8988T (cell line): Measurements from ENCODE around the gene FXYD7.
A peak's percentile ranks its signal among the peaks of the same experiment; 100 is the strongest.

Experiments used
- DNase-seq: peaks from one replicate; pipeline ENCODE4 v3.0.0; 2011

FXYD7 gene

DNA sequence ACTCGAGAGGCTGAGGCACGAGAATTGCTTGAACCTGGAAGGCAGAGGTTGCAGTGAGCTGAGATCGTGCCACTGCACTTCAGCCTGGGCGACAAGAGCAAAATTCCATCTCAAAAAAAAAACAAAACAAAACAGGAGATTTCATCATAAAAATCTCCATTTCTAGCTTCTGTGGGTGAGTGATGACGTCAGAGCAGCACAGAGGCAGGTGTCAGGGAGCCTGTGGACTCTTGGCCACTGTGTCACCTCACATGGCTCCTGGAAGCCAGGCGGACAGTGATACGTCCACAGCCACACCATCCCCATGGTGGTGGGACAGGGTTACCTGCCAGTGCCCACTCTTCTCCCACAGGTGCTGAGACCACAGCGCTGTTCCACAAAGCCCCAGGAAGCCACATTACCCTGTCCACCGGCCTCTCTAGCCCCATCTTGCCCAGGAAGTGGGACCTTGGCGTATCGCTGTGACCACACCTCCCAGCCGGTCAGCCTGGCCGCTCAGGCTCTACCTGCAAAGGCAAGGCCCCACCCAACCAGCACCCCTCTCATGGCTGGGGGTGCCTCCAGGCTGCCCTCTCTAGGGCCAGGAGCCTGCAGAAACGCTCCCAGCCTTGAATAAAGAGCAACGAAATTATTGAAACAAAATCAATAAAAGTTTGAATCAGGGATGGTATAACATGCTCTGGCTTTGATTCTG is 29.9 kb upstream of the FXYD7 start:
- DNase-seq, result no peak

DNA sequence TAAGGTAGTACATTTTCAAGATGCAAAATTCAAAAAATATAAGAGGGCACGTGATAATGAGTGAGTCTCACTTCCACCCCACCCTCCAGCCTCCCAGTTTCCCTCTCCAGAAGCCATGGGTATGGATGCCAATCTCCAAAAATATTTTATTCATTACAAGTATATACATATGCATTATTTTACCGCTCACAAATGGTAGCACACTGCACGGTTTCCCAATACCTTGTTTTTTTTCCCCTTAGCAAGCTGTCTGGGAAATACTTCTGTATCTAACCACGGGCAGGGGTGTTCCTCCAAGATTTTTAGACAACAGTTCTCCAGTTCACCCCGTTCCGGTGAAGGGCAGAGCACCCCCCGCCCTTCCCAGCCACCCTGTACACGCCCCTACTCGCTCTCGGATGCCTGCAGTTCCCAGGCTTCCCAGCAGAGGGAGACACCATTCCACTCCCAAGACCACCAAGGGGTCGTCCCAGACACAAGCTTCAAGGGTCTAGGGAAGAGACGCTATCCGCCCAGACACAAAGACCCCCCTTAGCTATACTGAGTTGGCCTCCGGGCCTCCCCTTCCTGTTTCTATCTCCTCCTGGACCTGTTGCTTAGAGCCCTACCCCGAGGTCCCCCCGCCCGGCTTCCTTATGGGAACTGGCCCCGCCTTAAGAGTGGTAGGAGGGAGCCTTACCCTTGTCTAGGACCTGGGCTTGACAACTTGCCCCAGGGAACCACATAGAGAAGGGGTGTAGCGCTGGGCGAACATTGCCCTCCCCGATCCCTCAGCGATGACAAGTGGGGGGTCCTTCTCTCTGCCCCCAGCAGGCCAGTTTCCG is 28.5 kb upstream of the FXYD7 start:
- peak; percentile 93 for DNase-seq

DNA sequence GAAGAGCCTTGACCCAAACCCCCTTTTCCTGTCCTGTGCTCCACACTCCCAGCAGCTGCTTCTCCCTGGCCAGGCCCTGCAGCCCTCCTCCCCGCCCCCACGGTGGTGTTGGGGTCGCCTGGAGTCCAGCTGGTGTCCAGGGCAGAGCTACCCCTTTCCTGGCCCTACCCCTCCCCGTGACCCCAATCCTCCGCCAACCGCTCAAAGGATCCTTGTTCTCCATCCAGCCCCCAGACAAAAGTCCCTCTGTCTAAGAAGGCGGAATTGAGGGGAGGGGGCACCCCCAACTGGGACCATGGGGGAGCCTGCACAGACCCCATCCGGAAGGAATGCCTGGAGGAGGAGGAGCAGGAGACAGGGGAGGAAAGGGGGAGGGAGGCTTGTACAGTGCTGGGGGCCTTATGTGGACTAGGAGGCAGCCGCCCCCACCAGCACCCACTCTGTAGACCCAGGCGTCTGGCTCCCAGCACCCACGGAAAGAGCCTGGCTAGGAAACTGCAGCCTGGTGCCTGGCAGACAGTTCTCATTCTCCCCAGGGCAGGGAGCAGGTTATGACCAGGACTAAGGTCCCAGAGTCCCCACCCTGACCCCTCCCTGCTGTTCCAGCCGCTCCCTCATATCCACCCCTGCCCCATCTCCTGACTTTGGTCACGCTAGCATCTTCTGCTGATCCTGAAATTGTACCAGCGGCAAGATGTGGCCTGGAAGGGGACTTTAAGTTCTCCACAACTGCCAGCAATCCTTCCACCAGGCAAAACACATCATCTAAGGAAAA is 27.7 kb upstream of the FXYD7 start, which contains the start of gene FXYD3:
Gene FXYD3 (plus strand): TSS at position 647 of the 775 bp plus-strand sequence. CDS start 3,554 bp downstream, outside the sequence.
- DNase-seq, result no peak

DNA sequence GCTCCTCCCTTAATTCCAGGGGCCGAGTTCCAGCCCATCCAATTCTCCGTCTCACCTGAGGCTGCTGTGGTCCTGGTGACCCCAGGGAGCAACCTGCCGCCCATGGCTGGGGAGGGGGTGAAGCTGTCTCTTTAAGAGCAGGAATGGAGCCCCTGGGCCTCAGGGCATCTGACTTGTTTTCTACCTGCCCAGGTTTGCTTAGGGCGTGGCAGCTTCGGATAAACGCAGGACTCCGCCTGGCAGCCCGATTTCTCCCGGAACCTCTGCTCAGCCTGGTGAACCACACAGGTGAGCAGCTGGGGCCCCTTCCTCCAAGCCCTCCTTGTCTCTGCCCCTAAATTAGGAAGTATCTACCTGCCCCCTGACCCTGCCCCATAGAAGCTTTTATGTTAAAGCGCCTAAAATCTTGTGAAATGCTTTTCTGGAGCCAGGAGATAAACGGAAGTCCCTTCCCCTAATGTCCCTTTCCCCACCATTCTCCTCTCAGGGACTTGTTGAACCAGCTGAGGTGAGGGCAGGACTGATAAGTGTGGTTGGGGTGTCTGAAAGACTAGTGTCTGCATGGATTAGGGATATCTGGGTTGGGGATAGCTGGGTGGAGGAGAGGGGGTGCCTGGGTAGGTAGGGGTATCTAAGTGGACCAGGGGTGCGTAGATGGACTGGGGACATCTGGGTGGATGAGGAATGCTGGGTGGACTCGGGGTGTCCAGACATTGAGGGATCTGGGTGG is 26.8 kb upstream of the FXYD7 start:
- no peak for DNase-seq

DNA sequence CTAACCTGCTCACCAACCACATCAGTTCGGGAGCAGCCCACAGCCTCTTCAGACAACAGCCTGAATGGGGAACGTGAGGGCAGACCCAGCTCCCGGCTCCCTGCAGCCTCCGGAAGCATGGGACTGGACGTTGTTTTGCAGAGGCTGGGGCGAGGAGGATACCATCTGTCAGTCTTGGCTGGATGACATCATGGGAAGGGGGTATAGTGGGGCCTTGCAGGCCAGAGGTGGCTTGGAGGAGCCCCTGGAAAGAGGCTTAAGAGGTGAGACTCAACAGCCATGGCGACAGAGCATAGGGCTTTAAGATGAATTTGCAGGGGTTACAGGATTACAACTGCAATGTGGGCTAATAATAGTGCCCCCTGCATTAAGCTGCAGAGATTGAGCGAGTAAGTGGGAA is 25.9 kb upstream of the FXYD7 start:
- DNase-seq, result no peak

DNA sequence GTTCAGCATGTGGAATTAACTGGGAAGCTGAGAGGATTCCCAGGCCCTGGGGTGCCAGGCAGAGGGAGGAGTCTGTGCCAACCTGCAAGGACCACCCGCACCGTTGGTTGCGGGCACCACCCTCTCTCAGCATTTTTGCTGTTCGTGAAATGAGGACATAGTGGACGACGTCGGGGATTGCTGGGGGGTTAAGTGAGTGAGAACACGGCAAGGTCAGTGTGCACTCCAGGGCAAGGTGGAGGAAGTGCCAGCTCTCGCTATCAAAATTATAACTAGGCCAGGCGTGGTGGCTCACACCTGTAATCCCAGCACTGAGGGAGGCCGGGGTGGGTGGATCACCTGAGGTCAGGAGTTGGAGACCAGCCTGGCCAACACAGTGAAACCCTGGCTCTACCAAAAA is 25.3 kb upstream of the FXYD7 start:
- no peak for DNase-seq

DNA sequence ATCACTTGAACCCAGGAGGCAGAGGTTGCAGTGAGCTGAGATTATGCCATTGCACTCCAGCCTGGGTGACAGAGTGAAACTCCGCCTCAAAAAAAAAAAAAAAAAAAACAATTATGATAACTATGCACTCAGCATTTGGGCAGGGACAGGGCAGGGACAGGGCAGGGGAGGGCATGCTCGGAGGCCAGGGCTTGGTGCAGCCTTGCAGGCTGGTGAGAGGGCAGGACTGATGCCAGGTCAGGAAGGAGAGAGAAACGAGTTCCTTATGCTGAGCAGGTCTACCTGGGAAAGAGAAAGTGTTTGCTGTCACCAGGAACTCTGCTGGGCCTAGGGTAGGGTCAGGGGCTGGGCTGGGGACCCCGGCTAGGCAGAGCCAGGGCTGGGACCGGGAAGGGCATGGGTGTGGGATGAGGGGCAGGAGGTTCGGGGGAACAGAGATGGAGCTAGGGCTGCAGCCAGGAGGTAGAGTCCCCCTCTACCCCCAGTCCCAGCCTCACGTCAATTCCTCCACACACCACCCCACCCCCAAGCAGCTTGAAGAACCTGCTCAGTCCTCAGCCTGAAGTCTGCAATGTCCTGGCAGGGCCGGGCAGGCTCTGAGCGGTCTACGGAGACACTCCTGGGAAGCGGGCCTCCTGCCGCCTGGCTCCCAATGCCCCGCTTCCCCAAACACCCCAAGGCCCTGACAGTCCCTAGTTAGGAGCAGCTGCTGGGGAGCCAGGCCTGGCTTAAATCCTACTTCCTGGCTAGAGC is 24.6 kb upstream of the FXYD7 start:
- no peak for DNase-seq

DNA sequence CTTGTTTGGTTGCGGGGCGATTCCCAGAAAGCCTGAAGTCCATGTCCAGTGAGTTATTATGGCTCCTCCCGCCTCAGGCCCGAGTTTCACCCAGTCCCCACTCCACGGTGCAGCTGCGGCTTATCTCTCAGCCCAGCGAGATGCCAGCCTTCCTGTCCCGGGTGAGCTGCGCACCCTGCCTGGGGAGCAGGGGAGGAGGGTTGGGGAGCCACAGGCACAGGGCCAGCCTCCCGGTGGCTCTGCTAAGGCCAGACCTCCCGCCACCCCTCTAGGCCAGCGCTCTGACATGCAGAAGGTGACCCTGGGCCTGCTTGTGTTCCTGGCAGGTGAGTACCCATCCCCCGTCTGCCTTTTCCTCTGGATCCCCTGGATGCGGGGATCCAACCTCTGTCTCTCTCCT is 24.0 kb upstream of the FXYD7 start:
- no peak for DNase-seq

DNA sequence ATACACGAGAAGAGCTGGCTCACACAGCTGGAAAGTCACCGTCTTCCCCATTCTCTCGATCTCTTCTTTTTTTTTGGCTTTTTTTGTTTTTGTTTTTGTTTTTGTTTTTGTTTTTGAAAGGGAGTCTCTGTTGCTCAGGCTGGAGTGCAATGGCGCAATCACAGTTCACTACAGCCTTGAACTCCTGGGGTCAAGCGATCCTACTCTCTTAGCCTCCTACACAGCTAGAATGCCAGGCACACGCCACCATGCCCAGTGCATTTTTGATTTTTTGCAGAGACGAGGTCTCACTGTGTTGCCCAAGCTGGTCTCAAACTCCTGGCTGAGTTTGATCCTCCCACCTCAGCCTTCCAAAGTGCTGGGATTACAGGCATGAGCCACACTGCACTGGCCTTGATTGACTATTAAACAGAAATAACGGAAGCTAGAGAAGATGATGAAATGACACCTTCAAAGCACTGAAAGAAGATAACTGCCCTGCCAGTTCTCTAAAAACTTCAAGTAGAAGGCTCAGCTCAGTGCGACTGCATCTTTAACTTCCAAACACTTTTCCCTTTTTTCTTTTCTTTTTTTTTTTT is 23.4 kb upstream of the FXYD7 start:
- DNase-seq, result no peak

DNA sequence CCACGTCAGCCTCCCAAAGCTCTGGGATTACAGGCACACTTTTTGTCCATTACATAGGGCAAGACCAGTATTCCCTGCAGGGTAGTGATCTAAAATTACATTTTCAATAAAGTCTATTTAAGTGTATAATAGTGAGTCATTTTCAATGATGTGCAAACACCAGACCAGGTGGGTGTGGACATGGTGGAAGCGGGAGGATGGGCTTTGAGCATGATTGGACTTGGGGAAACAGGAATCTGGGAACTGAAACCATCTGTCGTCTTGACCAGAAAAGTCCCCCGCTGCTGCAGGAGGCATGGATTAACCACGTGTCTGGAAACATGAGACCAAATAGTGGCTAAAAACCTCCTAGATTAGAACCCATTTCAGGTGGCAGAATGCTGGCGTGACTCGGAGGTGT is 22.6 kb upstream of the FXYD7 start:
- DNase-seq, result no peak

DNA sequence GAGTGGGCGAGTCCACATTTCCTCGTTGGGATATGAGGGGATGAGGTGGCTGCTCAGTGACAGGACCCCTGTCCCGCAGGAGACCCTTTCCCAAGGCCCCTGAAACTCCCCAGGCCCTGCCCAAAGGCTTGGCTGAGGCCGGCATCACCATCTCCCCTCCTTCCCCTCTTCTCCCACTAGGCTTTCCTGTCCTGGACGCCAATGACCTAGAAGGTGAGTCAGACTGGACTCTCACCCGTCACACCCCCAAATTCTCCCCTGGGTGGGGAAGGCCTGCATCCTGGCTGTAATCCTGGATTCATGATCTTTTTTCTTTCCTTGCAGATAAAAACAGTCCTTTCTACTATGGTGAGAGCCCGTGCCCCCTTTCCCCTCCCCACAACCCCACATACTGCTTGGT is 22.2 kb upstream of the FXYD7 start:
- DNase-seq, result no peak

DNA sequence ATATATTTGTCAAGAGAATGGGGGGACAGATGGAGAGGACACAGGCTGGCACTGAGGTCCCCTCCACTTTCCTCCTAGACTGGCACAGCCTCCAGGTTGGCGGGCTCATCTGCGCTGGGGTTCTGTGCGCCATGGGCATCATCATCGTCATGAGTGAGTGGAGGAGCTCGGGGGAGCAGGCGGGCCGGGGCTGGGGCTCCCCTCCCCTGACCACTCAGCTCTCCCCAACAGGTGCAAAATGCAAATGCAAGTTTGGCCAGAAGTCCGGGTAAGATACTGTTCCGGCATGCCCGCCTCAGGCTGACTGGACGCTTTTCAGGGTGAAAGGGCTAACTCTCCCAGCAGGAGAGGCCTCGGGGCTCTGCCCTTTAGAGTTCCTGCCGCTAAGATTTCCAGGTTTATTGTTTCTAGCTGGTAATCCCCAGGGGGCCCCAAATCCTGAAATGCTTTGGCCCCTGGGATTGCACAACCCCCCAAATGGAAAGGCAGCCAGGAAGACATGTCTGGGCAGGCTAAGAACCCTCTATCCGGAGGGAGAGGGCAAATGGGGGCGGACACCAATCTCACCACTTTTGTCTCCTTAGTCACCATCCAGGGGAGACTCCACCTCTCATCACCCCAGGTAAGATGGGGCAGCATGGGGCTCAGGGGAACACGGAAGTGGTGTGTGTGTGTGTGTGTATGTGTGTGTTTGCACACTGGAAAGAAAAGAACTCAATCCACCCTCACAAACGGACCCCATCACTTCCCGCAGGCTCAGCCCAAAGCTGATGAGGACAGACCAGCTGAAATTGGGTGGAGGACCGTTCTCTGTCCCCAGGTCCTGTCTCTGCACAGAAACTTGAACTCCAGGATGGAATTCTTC is 20.1 kb upstream of the FXYD7 start:
- no peak for DNase-seq

DNA sequence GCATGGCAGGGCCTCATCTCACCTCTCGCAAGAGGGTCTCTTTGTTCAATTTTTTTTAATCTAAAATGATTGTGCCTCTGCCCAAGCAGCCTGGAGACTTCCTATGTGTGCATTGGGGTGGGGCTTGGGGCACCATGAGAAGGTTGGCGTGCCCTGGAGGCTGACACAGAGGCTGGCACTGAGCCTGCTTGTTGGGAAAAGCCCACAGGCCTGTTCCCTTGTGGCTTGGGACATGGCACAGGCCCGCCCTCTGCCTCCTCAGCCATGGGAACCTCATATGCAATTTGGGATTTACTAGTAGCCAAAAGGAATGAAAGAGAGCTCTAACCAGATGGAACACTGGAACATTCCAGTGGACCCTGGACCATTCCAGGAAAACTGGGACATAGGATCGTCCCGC is 19.5 kb upstream of the FXYD7 start:
- DNase-seq, result no peak

DNA sequence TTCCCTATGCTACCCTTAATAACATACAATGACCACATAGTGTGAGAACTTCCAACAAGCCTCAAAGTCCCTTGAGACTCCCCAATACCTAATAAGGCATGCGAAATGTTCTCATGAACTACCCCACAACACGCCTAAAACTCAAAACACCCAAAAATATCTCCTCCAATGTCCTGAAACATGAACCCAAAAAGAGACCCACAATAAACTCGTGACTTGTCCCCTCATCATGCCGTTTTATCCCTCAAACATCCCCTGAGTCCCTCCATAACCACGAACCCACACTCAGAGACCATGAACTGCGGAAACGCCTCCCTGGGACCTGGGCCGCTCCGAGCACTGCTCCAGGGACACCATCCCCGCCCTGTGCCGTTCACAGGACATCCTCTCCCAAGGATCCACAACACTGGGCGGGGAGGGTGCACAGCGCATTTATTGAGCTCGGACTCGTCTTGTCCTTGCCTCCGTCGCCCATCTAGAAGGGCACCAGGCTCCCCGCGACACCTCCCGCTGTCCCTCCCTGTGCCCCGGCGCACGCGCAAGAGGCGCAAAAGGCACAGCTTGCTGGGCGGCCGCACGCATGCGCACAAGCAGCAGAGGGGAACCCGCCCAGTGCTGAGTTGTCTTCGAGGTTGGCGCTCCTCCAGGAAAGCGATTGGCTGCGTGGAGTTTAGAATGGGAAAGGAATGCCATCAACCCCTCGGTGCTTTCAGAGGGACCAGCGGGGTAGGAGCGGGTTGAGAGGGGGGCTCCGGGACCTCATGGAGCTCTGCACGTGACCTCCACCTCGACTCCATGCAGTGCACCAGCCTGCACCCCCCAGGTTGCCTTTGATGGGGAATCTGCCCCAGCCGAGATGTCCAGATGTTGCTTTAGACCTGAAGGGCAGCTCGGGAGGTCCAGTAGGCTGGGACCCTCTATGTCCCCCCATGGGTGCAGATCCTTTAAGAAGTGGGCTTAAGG is 18.7 kb upstream of the FXYD7 start:
- DNase-seq, result peak; percentile 98

DNA sequence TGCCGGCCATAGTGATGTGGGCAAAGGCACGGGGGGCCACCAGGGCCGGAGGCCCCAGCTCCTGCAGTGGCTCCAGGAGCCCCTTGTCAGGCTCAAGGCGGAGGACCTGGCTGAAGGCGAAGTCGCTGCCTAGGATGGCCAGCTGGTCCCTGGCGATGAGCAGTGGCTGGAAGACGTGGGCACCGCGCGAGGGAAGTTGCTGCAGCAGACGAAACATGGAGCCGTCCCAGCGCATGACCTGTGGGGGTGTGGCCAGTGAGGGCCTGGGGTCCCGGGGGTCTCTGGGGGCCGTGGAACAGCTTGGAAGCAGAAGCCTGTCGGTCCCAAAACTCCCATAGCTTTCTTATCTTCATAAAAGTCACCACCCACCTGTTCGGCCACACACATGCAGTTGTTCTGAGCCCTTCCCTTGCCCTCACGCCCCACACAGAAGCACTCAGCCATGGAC is 17.8 kb upstream of the FXYD7 start:
- no peak for DNase-seq

DNA sequence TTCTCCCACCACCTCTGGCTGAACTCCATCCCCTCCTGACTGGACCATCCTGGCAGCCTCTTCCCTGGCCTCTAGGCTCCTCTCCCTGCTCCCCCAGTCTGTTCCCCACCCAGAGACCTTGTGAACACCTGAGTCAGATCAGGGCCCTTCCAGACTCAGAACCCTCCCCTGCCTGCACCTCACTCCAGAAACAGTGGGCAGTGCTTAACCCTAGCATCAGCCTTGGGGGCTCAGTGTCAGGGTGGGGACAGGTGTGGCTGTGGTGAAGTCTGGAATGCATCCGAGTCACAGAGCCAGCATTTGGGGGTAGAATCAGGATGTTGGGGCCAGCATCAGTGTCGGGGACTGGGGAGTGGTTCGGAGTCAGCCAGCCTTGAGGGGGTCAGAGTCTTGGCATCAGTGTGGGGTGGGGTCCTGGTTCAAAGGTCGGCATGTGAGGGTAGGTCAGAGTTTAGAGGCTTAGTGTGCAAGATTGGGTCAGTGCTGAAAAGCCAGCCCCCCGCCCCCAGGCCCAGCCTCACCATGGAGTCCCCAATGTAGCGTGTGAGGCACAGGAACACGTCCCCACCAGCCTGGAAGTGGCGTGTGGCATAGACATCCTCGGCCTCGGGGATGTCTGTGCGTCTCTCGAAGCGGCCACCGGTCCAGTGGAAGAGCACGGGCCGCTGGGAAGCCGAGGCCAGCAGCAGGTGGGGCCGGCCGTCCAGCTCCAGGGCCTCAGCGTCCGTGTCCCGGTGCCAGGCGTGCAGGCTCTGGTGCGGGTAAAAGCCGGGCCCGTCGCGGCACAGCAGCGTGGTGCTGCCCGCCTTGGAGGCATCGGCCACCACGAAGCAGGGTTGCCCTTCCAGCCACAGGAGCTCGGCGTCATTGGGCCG is 17.1 kb upstream of the FXYD7 start:
- no peak for DNase-seq

DNA sequence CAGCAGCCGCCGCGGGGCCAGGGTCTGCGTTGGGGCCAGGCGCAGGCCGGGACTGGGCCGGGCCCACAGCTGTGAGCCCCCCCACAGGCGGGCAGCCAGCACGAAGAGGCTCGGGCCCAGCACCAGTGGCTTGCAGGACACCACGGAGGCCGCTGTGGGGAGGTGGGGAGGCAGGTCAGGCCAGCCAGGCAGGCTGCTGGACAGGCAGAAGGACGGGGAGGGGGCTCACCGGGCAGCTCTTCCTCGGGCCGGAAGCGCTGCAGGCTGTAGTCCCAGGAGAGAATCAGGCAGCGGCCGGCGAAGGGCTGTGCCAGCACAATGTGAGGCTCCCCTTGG is 16.5 kb upstream of the FXYD7 start:
- DNase-seq, result no peak

DNA sequence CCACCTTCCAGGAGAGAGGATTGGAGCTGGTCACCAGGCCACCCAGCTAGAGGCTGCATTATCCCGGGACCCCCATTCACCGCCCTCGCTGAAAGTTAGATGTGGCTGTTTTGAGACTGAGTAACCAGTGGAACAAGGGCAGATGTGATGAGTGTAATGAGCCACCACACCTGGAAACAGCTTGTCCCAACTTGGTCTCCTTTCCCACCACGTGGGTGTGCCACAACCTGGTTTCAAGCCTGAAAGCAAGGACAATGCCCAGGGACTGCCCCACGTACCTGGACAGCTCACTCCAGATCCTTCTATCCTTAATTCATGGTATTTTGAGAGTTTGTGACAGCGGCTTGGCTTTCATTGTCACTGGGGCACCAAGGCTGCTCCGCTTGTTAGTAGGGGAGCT is 15.2 kb upstream of the FXYD7 start:
- no peak for DNase-seq
